ENCODE results near the gene NPC1.
"Not testable (repeated sequence)": the region's sequence is repeated elsewhere in the genome, so short reads cannot be mapped to it uniquely, and the experiment has no call there.

DNA sequence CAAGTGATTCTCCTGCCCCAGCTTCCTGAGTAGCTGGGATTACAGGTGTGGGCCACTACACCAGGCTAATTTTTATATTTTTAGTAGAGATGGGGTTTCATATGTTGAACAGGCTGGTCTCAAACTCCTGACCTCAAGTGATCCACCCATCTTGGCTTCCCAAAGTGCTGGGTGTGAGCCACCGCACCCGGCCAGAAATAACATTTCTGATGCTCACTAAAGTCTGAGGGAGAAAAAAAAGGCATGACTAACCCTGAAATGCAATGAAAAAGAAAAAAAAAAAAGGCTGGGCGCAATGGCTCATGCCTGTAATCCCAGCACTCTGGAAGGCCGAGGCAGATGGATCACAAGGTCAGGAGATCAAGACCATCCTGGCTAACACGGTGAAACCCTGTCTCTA is 96.7 kb downstream of the NPC1 start:
- TF ChIP-seq, protein P1, sequence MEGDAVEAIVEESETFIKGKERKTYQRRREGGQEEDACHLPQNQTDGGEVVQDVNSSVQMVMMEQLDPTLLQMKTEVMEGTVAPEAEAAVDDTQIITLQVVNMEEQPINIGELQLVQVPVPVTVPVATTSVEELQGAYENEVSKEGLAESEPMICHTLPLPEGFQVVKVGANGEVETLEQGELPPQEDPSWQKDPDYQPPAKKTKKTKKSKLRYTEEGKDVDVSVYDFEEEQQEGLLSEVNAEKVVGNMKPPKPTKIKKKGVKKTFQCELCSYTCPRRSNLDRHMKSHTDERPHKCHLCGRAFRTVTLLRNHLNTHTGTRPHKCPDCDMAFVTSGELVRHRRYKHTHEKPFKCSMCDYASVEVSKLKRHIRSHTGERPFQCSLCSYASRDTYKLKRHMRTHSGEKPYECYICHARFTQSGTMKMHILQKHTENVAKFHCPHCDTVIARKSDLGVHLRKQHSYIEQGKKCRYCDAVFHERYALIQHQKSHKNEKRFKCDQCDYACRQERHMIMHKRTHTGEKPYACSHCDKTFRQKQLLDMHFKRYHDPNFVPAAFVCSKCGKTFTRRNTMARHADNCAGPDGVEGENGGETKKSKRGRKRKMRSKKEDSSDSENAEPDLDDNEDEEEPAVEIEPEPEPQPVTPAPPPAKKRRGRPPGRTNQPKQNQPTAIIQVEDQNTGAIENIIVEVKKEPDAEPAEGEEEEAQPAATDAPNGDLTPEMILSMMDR (IDR thresholded peaks at IDR 0.05; ENCODE audit: low read depth, low read length, missing input control) = not testable (repeated sequence)
- TF ChIP-seq RAD21 (IDR thresholded peaks at IDR 0.05); RXRA (IDR thresholded peaks at IDR 0.05); GABPA (IDR thresholded peaks at IDR 0.05 in 1 of 2, conservative IDR thresholded peaks at IDR 0.05 in 1 of 2); YY1 (IDR thresholded peaks at IDR 0.05); SP1 (IDR thresholded peaks at IDR 0.05): not testable (repeated sequence)
- TF ChIP-seq, protein P2, sequence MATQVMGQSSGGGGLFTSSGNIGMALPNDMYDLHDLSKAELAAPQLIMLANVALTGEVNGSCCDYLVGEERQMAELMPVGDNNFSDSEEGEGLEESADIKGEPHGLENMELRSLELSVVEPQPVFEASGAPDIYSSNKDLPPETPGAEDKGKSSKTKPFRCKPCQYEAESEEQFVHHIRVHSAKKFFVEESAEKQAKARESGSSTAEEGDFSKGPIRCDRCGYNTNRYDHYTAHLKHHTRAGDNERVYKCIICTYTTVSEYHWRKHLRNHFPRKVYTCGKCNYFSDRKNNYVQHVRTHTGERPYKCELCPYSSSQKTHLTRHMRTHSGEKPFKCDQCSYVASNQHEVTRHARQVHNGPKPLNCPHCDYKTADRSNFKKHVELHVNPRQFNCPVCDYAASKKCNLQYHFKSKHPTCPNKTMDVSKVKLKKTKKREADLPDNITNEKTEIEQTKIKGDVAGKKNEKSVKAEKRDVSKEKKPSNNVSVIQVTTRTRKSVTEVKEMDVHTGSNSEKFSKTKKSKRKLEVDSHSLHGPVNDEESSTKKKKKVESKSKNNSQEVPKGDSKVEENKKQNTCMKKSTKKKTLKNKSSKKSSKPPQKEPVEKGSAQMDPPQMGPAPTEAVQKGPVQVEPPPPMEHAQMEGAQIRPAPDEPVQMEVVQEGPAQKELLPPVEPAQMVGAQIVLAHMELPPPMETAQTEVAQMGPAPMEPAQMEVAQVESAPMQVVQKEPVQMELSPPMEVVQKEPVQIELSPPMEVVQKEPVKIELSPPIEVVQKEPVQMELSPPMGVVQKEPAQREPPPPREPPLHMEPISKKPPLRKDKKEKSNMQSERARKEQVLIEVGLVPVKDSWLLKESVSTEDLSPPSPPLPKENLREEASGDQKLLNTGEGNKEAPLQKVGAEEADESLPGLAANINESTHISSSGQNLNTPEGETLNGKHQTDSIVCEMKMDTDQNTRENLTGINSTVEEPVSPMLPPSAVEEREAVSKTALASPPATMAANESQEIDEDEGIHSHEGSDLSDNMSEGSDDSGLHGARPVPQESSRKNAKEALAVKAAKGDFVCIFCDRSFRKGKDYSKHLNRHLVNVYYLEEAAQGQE (IDR thresholded peaks at IDR 0.05) = not testable (repeated sequence)
- TF ChIP-seq, protein P3, sequence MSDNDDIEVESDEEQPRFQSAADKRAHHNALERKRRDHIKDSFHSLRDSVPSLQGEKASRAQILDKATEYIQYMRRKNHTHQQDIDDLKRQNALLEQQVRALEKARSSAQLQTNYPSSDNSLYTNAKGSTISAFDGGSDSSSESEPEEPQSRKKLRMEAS (IDR thresholded peaks at IDR 0.05) = not testable (repeated sequence)
- TF ChIP-seq, protein P4, sequence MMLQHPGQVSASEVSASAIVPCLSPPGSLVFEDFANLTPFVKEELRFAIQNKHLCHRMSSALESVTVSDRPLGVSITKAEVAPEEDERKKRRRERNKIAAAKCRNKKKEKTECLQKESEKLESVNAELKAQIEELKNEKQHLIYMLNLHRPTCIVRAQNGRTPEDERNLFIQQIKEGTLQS (IDR thresholded peaks at IDR 0.05) = not testable (repeated sequence)

Measured in liver (tissue), 3 donors.